ENCODE results near the gene CCSER1. TPM values are rescaled to one million over a fixed set of nuclear protein-coding genes. Genes with fewer than 3 reads are reported as not detected.

CCSER1 gene
- total RNA-seq, 1 experiment from 2014 or later, result 4.1 TPM

- Mint-ChIP-seq H3K9me3 (ENCODE audit: unreplicated experiment) (peaks cover 30% of the 10 kb centered on the region), H3K36me3 (ENCODE audit: insufficient read depth, unreplicated experiment) (no peaks in the 10 kb centered on the region), H3K4me1 (ENCODE audit: low read depth, unreplicated experiment) (no peaks in the 10 kb centered on the region), H3K27ac (ENCODE audit: unreplicated experiment) (no peak overlapping the region), H3K4me3 (ENCODE audit: unreplicated experiment) (no peak overlapping the region), H3K27me3 (ENCODE audit: insufficient read depth, unreplicated experiment) (no peaks in the 10 kb centered on the region)
- POLR2A ChIA-PET, result no interaction called here
- no peak overlapping the region for H3K4me3 ChIP-seq (ENCODE audit: low read depth, low read length)
- CTCF ChIA-PET, result interaction anchor here (0.6 kb wide), 1 partner anchor 255 kb away, joined by 3 read pairs; no protein-coding TSS in a partner anchor
- DNase-seq, result no peak
- BruUV-seq (replicated peaks), result no TSS peak
- H3K4me1 ChIP-seq, result no peaks in the 10 kb centered on the region
- peaks cover 10% of the 10 kb centered on the region; the same call in 1 of the 2 replicates for H3K9me3 ChIP-seq
- no peaks in the 10 kb centered on the region for H3K27me3 ChIP-seq (replicated peaks; ENCODE audit: control insufficient read depth, insufficient read depth, low read length)
- intact Hi-C loops (cut with micrococcal nuclease; ENCODE audit: unreplicated experiment), result no loop called here
- TF ChIP-seq CTCF (IDR thresholded peaks at IDR 0.05; ENCODE audit: insufficient read depth in 1 of 2, low read depth in 1 of 2, low read length in 1 of 2, severe bottlenecking in 1 of 2, unreplicated experiment in 1 of 2), result no peak
- H3K36me3 ChIP-seq (ENCODE audit: control insufficient read depth, insufficient read depth, low read length), result no peaks in the 10 kb centered on the region
Observed at GRCh38 chr4:90503677-90504076, 376.5 kb downstream of the CCSER1 start.

- no peaks in the 10 kb centered on the region for H3K4me1 Mint-ChIP-seq (ENCODE audit: low read depth, unreplicated experiment)
- no TSS peak for BruUV-seq (replicated peaks)
Observed at GRCh38 chr4:90515191-90515590, 388.0 kb downstream of the CCSER1 start.

GRCh38 chr4:90528551-90528950 lies 401.4 kb downstream of the CCSER1 start:
- intact Hi-C loops (cut with micrococcal nuclease; ENCODE audit: unreplicated experiment), result no loop called here
- no peak overlapping the region for H3K4me3 Mint-ChIP-seq (ENCODE audit: unreplicated experiment)
- no peaks in the 10 kb centered on the region for H3K4me1 Mint-ChIP-seq (ENCODE audit: low read depth, unreplicated experiment)

More at GRCh38 chr4:90515191-90515590, 388.0 kb downstream of the CCSER1 start:
- POLR2A ChIA-PET, result no interaction called here
- H3K4me3 Mint-ChIP-seq (ENCODE audit: unreplicated experiment), result no peak overlapping the region
- Histone ChIP-seq H3K27me3 (replicated peaks; ENCODE audit: control insufficient read depth, insufficient read depth, low read length) (no peaks in the 10 kb centered on the region), H3K4me3 (ENCODE audit: low read depth, low read length) (no peak overlapping the region), H3K9me3 (no peaks in the 10 kb centered on the region), H3K4me1 (no peaks in the 10 kb centered on the region), H3K36me3 (ENCODE audit: control insufficient read depth, insufficient read depth, low read length) (no peaks in the 10 kb centered on the region)
- intact Hi-C loops (cut with micrococcal nuclease; ENCODE audit: unreplicated experiment), result no loop called here
- no peak for DNase-seq
- no peak overlapping the region for H3K27ac Mint-ChIP-seq (ENCODE audit: unreplicated experiment)
- TF ChIP-seq CTCF (IDR thresholded peaks at IDR 0.05; ENCODE audit: insufficient read depth in 1 of 2, low read depth in 1 of 2, low read length in 1 of 2, severe bottlenecking in 1 of 2, unreplicated experiment in 1 of 2), result no peak
- no peaks in the 10 kb centered on the region for H3K36me3 Mint-ChIP-seq (ENCODE audit: insufficient read depth, unreplicated experiment)
- no peaks in the 10 kb centered on the region for H3K27me3 Mint-ChIP-seq (ENCODE audit: insufficient read depth, unreplicated experiment)
- H3K9me3 Mint-ChIP-seq (ENCODE audit: unreplicated experiment), result no peaks in the 10 kb centered on the region
- CTCF ChIA-PET, result no interaction called here

More at GRCh38 chr4:90528551-90528950, 401.4 kb downstream of the CCSER1 start:
- no peaks in the 10 kb centered on the region for H3K36me3 ChIP-seq (ENCODE audit: control insufficient read depth, insufficient read depth, low read length)
- Mint-ChIP-seq H3K36me3 (ENCODE audit: insufficient read depth, unreplicated experiment) (no peaks in the 10 kb centered on the region), H3K27me3 (ENCODE audit: insufficient read depth, unreplicated experiment) (no peaks in the 10 kb centered on the region), H3K9me3 (ENCODE audit: unreplicated experiment) (no peaks in the 10 kb centered on the region), H3K27ac (ENCODE audit: unreplicated experiment) (no peak overlapping the region)
- no peak for DNase-seq
- no peaks in the 10 kb centered on the region for H3K4me1 ChIP-seq
- BruUV-seq (replicated peaks), result no TSS peak
- H3K27me3 ChIP-seq (replicated peaks; ENCODE audit: control insufficient read depth, insufficient read depth, low read length), result no peaks in the 10 kb centered on the region
- ChIA-PET CTCF (no interaction called here), POLR2A (no interaction called here)
- no peak overlapping the region for H3K4me3 ChIP-seq (ENCODE audit: low read depth, low read length)
- TF ChIP-seq CTCF (IDR thresholded peaks at IDR 0.05; ENCODE audit: insufficient read depth in 1 of 2, low read depth in 1 of 2, low read length in 1 of 2, severe bottlenecking in 1 of 2, unreplicated experiment in 1 of 2), result no peak
- H3K9me3 ChIP-seq, result no peaks in the 10 kb centered on the region

Measured in Caco-2 (cell line).